ENCODE results near the gene PEAK1. TPM values are rescaled to one million over a fixed set of nuclear protein-coding genes. Genes with fewer than 3 reads are reported as not detected.

PEAK1 gene
- total and polyA plus RNA-seq, 7 donors: 4.0 to 32.1 (median 25.3) TPM

- Histone ChIP-seq H3K27me3 (ENCODE audit: insufficient read depth in 3 of 3, low read length in 2 of 3) (no peaks in the 10 kb centered on the region), H3K4me1 (peaks cover 8% of the 10 kb centered on the region), H3K9me3 (no peaks in the 10 kb centered on the region), H3K4me3 (no peak overlapping the region), H3K36me3 (ENCODE audit: insufficient read depth in 1 of 2, low read depth in 1 of 2) (peaks cover 0 to 11% of the 10 kb centered on the region in 2 donors), H3K27ac (no peak overlapping the region)
- intact Hi-C loops (cut with DNase I): no loop called here
- DNase-seq (no peak), ATAC-seq (no peak)
- 92 to 98% (median 92%) methylated on average over 1 of the region's 1 CpG for WGBS, 3 donors
- no peak for TF ChIP-seq CTCF (IDR thresholded peaks at IDR 0.05)
Measured at GRCh38 chr15:77454265-77454664, 34.4 kb upstream of the PEAK1 start.

DNA sequence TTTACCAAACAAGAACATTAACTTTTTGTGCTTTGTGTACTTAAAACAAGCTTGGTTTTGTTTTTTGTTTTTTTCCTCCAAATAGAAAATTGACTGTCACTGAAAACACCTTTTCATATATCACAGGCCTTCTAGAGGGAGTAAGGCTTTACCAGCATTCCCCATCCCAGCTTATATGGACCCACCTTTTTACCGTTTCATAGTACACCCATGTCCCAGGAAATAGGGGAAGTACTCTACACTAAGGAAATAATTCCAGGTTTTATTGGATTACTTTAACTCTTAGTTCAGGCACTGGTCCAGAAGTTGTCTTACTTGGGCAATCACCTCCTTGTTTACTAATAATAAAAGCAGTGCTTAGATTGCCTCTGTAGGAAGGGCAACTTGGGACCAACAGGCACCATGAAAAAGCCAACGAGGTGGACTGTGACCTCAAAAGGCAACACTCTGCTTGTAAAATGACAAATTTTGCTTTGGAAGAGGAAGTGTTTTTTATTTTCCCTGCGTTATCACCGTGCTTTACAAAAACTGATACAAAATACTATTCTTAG, 27.0 kb upstream of the PEAK1 start:
- Histone ChIP-seq H3K36me3 (ENCODE audit: insufficient read depth in 1 of 2, low read depth in 1 of 2) (no peaks in the 10 kb centered on the region), H3K27me3 (ENCODE audit: insufficient read depth in 3 of 3, low read length in 2 of 3) (no peaks in the 10 kb centered on the region), H3K4me1 (peaks cover 20% of the 10 kb centered on the region), H3K9me3 (no peaks in the 10 kb centered on the region), H3K27ac (no peak overlapping the region), H3K4me3 (no peak overlapping the region)
- TF ChIP-seq CTCF (IDR thresholded peaks at IDR 0.05): no peak
- ATAC-seq: peak in 1 of 4 donors; percentile 40
- 66 to 69% (median 68%) methylated on average over 4 of the region's 4 CpGs for WGBS, 3 donors
- intact Hi-C loops (cut with DNase I): no loop called here
- no peak for DNase-seq

DNA sequence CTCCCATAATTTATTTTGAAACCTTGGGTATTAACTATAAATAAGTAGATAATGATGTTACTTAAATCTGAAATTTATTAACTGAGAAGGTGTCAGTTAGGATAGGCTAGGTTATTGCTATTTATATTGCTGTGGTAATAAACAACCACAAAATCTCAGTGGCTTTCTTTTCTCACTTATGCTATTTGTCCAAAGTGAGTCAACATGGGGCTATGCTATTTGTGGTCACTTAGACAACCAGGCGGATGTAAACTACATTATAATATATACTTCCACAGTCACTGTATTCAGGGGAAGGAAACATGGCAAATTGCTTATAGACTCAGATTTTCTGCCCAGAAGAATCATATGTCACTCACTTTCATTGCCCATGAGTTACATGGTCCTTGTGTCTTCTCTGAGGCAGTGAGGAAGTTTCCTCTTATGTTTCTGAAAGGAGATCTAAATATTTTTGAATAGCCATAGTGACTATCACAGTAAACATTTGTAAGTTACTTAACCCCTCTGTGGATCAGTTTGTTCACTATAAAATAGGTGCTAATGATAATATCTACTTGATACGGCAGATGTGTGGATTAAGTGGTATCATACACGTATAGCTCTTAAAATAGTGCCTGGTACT, 20.6 kb upstream of the PEAK1 start:
- Histone ChIP-seq H3K36me3 (ENCODE audit: insufficient read depth in 1 of 2, low read depth in 1 of 2) (no peaks in the 10 kb centered on the region), H3K9me3 (no peaks in the 10 kb centered on the region), H3K27me3 (ENCODE audit: insufficient read depth in 3 of 3, low read length in 2 of 3) (no peaks in the 10 kb centered on the region), H3K4me1 (peaks cover 29% of the 10 kb centered on the region), H3K4me3 (peak overlapping the region; percentile 9), H3K27ac (peak overlapping the region; percentile 54)
- TF ChIP-seq CTCF (IDR thresholded peaks at IDR 0.05): no peak
- intact Hi-C loops (cut with DNase I): no loop called here
- DNase-seq (no peak), ATAC-seq (peak; percentile 85 to 96 (median 90))
- WGBS, 3 donors: 47 to 57% (median 53%) methylated on average over 3 of the region's 3 CpGs

- no peak overlapping the region for H3K4me3 ChIP-seq
- H3K27me3 ChIP-seq (ENCODE audit: insufficient read depth in 3 of 3, low read length in 2 of 3): no peaks in the 10 kb centered on the region
- H3K9me3 ChIP-seq: no peaks in the 10 kb centered on the region
- H3K27ac ChIP-seq: no peak overlapping the region
- ATAC-seq (no peak), DNase-seq (no peak)
- intact Hi-C loops (cut with DNase I): loop anchor here in 1 of 2 donors (5.0 kb wide), 1 partner anchor 45 kb away; no protein-coding TSS in a partner anchor
- 95 to 97% (median 96%) methylated on average over 4 of the region's 4 CpGs for WGBS, 3 donors
- TF ChIP-seq CTCF (IDR thresholded peaks at IDR 0.05): no peak
- peaks cover 21% of the 10 kb centered on the region for H3K4me1 ChIP-seq
- no peaks in the 10 kb centered on the region for H3K36me3 ChIP-seq (ENCODE audit: insufficient read depth in 1 of 2, low read depth in 1 of 2)
Measured at GRCh38 chr15:77437264-77437663, 17.4 kb upstream of the PEAK1 start.
